ENCODE measurements around the gene RFC3. TPM values are rescaled to one million over a fixed set of nuclear protein-coding genes. Genes with fewer than 3 reads are reported as not detected.

Gene RFC3
- total RNA-seq, 1 experiment from 2014 or later = 19.0 TPM

- BruUV-seq (replicated peaks) = no TSS peak
- in situ Hi-C loops (cut with HindIII; ENCODE audit: low pct_unique_long_range_greater_than_20kb, low sequenced_read_pairs) = no loop called here
Measured at GRCh38 chr13:33870046-33870668, 52.2 kb downstream of the RFC3 start.

GRCh38 chr13:33871207-33872004, 53.5 kb downstream of the RFC3 start:
- Histone ChIP-seq H3K36me3 (ENCODE audit: control insufficient read depth, insufficient read depth, low read length) (no peaks in the 10 kb centered on the region), H3K27me3 (ENCODE audit: control insufficient read depth, insufficient read depth, low read length) (no peaks in the 10 kb centered on the region), H3K4me3 (ENCODE audit: low read depth in 2 of 2, low read length in 2 of 2) (no peak overlapping the region), H3K9me3 (ENCODE audit: control insufficient read depth, insufficient read depth, low read depth, low read length) (no peaks in the 10 kb centered on the region), H3K4me1 (ENCODE audit: control insufficient read depth, insufficient read depth, low read length) (no peaks in the 10 kb centered on the region), H3K27ac (ENCODE audit: low read length) (no peak overlapping the region)
- no TSS peak for BruUV-seq (replicated peaks)
- ChIA-PET CTCF (no interaction called here), POLR2A (no interaction called here)
- DNase-seq (ENCODE audit: low read depth, low spot score) (no peak), ATAC-seq (no peak)
- TF ChIP-seq CTCF (IDR thresholded peaks at IDR 0.05) (no peak), SIN3A (IDR thresholded peaks at IDR 0.05; ENCODE audit: borderline replicate concordance, insufficient read depth, low read depth, low read length) (no peak), POLR2AphosphoS5 (IDR thresholded peaks at IDR 0.05; ENCODE audit: low read depth, low read length) (no peak), TCF7L2 (IDR thresholded peaks at IDR 0.05; ENCODE audit: low read depth, low read length) (no peak), REST (IDR thresholded peaks at IDR 0.05; ENCODE audit: insufficient read depth in 1 of 2, low read depth in 2 of 2, low read length in 1 of 2) (no peak)
- in situ Hi-C loops (cut with HindIII; ENCODE audit: low pct_unique_long_range_greater_than_20kb, low sequenced_read_pairs) (no loop called here), intact Hi-C loops (cut with micrococcal nuclease; ENCODE audit: unreplicated experiment) (no loop called here)

More at GRCh38 chr13:33870046-33870668, 52.2 kb downstream of the RFC3 start:
- no peak overlapping the region for H3K4me3 ChIP-seq (ENCODE audit: low read depth in 2 of 2, low read length in 2 of 2)
- no peak for DNase-seq (ENCODE audit: low read depth, low spot score)
- ChIA-PET CTCF (no interaction called here), POLR2A (no interaction called here)
- no peak for ATAC-seq
- no peaks in the 10 kb centered on the region for H3K27me3 ChIP-seq (ENCODE audit: control insufficient read depth, insufficient read depth, low read length)
- intact Hi-C loops (cut with micrococcal nuclease; ENCODE audit: unreplicated experiment) = no loop called here
- TF ChIP-seq SIN3A (IDR thresholded peaks at IDR 0.05; ENCODE audit: borderline replicate concordance, insufficient read depth, low read depth, low read length) = no peak
- no peak for TF ChIP-seq REST (IDR thresholded peaks at IDR 0.05; ENCODE audit: insufficient read depth in 1 of 2, low read depth in 2 of 2, low read length in 1 of 2)
- TF ChIP-seq CTCF (IDR thresholded peaks at IDR 0.05) = no peak
- H3K4me1 ChIP-seq (ENCODE audit: control insufficient read depth, insufficient read depth, low read length) = no peaks in the 10 kb centered on the region
- H3K27ac ChIP-seq (ENCODE audit: low read length) = no peak overlapping the region
- H3K36me3 ChIP-seq (ENCODE audit: control insufficient read depth, insufficient read depth, low read length) = no peaks in the 10 kb centered on the region
- no peaks in the 10 kb centered on the region for H3K9me3 ChIP-seq (ENCODE audit: control insufficient read depth, insufficient read depth, low read depth, low read length)

Measured in Panc1 (cell line).